Spleen (tissue), 11 donors: ENCODE results near the gene GADD45B. TPM values are rescaled to one million over a fixed set of nuclear protein-coding genes. Genes with fewer than 3 reads are reported as not detected.

ENCODE experiments used
- DNase-seq: peaks from one replicate; pipeline ENCODE4 v3.0.0-alpha.2; 2020
- H3K27ac ChIP-seq, 8 donors: fragments of 200-600 bp; sonication (generic) in 7 of 8; 1 replicate in 4 of 8; 2 replicates in 4 of 8; pipeline versions ENCODE4 v1.5.0 to v1.8.0; 2016 to 2021; ENCODE audit warnings: inconsistent platforms in 4 of 8, mild to moderate bottlenecking in 4 of 8, moderate library complexity in 1 of 8
- H3K27me3 ChIP-seq, 7 donors: fragments of 200-600 bp; sonication (generic) in 6 of 7; replicated peaks in 1 of 7; 1 replicate in 4 of 7; 2 replicates in 3 of 7; pipeline versions ENCODE4 v1.5.0 to v1.8.0; 2016 to 2021; ENCODE audit warnings: inconsistent platforms in 3 of 7, mild to moderate bottlenecking in 1 of 7
- H3K36me3 ChIP-seq, 6 donors: fragments of 200-600 bp; sonication (generic) in 5 of 6; 1 replicate in 4 of 6; 2 replicates in 2 of 6; pipeline versions ENCODE4 v1.5.0 to v1.8.0; 2016 to 2021; ENCODE audit warnings: inconsistent platforms in 2 of 6
- H3K4me1 ChIP-seq, 6 donors: fragments of 200-600 bp; sonication (generic) in 5 of 6; 1 replicate in 3 of 6; 2 replicates in 3 of 6; pipeline versions ENCODE4 v1.5.0 to v1.8.0; 2016 to 2021; ENCODE audit warnings: inconsistent platforms in 3 of 6
- H3K4me3 ChIP-seq, 8 donors: fragments of 200-600 bp; sonication (generic) in 7 of 8; 1 replicate in 4 of 8; 2 replicates in 4 of 8; pipeline versions ENCODE4 v1.5.0 to v1.8.0; 2016 to 2021; ENCODE audit warnings: inconsistent platforms in 4 of 8, mild to moderate bottlenecking in 4 of 8, moderate library complexity in 2 of 8
- H3K9me3 ChIP-seq, 8 donors: fragments of 200-600 bp; sonication (generic) in 7 of 8; 1 replicate in 4 of 8; 2 replicates in 4 of 8; pipeline versions ENCODE4 v1.5.0 to v1.8.0; 2016 to 2021; ENCODE audit warnings: inconsistent platforms in 4 of 8
- CTCF ChIP-seq, 11 experiments: fragments of 200-600 bp in 7 of 11; fragments of 450-650 bp in 4 of 11; sonication (generic) in 4 of 11; IDR thresholded peaks in 8 of 11; conservative IDR thresholded peaks in 3 of 11; 1 replicate in 7 of 11; 2 replicates in 4 of 11; pipeline versions ENCODE4 v1.4.0 to v1.8.0; 2016 to 2021; ENCODE audit warnings: antibody characterized with exemption in 11 of 11, inconsistent platforms in 4 of 11, mild to moderate bottlenecking in 1 of 11
- POLR2A ChIP-seq, 3 donors: fragments of 450-650 bp; IDR thresholded peaks; one replicate each; pipeline ENCODE4 v1.5.1; 2017; ENCODE audit warnings: antibody characterized with exemption in 3 of 3, mild to moderate bottlenecking in 1 of 3
- POLR2AphosphoS5 ChIP-seq, 3 donors: sonication (generic); formaldehyde crosslinking; IDR thresholded peaks; one replicate each; pipeline ENCODE4 v1.5.1; 2017; ENCODE audit warnings: antibody characterized with exemption in 3 of 3
- WGBS, 5 donors: extraction: QIAGEN DNeasy Blood & Tissue Kit in 3 of 5; methylation state at CpG; one replicate each; pipeline versions ENCODE4 v1.1.5 to v1.1.7; 2013 to 2018; 5-methylcytosine and 5-hydroxymethylcytosine counted together
- intact Hi-C: fragments of 100-400 bp; cut with DNase I; formaldehyde crosslinking; loops from one replicate; pipeline ENCODE4 v1.15.0; 2023; ENCODE audit warnings: low total_unique reads
- polyA plus RNA-seq, 3 donors: library from polyadenylated mRNA; stranded (reverse); fragments of 200-250 nt; gene quantifications; one replicate each; pipeline ENCODE4 v1.2.1, GENCODE V29; 2013
- total RNA-seq, 7 donors: library from RNA; depleted of rRNA in 3 of 7; stranded (reverse); fragments of >200 nt in 3 of 7; fragmentation: NEBNext Ultra II Directional in 4 of 7; extraction: Animal tissue kit (Norgen Biotek cat#: 25700) in 4 of 7; gene quantifications; one replicate each; pipeline versions ENCODE4 v1.1.0 to v1.2.1, GENCODE V29; 2016 to 2021
- donor health status: healthy with polysubstance abuse.
- donor health status: DM: no; HTN: no; CAD: no; lungs with moderate emphysema.
- donor health status: DM: no; HTN: no; CAD: no.
- donor health status: Bipolar disorder and iron deficiency.
- donor health status: healthy.
- donor health status: DM: no; HTN: no; CAD: no.
- donor health status: DM: yes; HTN: yes; CAD: no.

Gene GADD45B
- total and polyA plus RNA-seq, 10 donors, result 40.6 to 114 (median 75.8) TPM

- H3K27me3 ChIP-seq, result no peaks in the 10 kb centered on the region
- H3K9me3 ChIP-seq, result no peaks in the 10 kb centered on the region
- peaks cover 4 to 46% (median 24%) of the 10 kb centered on the region in 6 donors for H3K4me1 ChIP-seq
- TF ChIP-seq POLR2AphosphoS5 (IDR thresholded peaks at IDR 0.05) (no peak), POLR2A (IDR thresholded peaks at IDR 0.05) (no peak), CTCF (IDR thresholded peaks at IDR 0.05 in 8 of 11, conservative IDR thresholded peaks at IDR 0.05 in 3 of 11) (no peak)
- 60 to 67% (median 65%) methylated on average over 12 to 14 of the region's 14 CpGs for WGBS, 5 donors
- DNase-seq, result no peak
- peak overlapping the region in 4 of 8 donors; percentile 62 to 84 (median 76) for H3K27ac ChIP-seq
- H3K4me3 ChIP-seq, result peak overlapping the region in 7 of 8 donors; percentile 90 to 100 (median 98)
- H3K36me3 ChIP-seq, result peaks cover 0 to 16% (median 0%) of the 10 kb centered on the region in 6 donors
- intact Hi-C loops, result no loop called here
Observed at GRCh38 chr19:2454962-2455850, 20.7 kb upstream of the GADD45B start.

GRCh38 chr19:2455851-2456570 lies 19.9 kb upstream of the GADD45B start:
- H3K27me3 ChIP-seq, result no peaks in the 10 kb centered on the region
- peak; percentile 89 for DNase-seq
- 1 to 3% (median 1%) methylated on average over 16 to 62 of the region's 62 CpGs for WGBS, 5 donors
- TF ChIP-seq CTCF (IDR thresholded peaks at IDR 0.05 in 8 of 11, conservative IDR thresholded peaks at IDR 0.05 in 3 of 11) (no peak), POLR2AphosphoS5 (IDR thresholded peaks at IDR 0.05) (no peak), POLR2A (IDR thresholded peaks at IDR 0.05) (no peak)
- peak overlapping the region in 7 of 8 donors; percentile 9 to 84 (median 62) for H3K27ac ChIP-seq
- intact Hi-C loops, result no loop called here
- H3K4me1 ChIP-seq, result peaks cover 4 to 48% (median 25%) of the 10 kb centered on the region in 6 donors
- H3K36me3 ChIP-seq, result peaks cover 0 to 8% (median 0%) of the 10 kb centered on the region in 6 donors
- no peaks in the 10 kb centered on the region for H3K9me3 ChIP-seq
- H3K4me3 ChIP-seq, result peak overlapping the region; percentile 81 to 100 (median 96)

- H3K27ac ChIP-seq, result peak overlapping the region in 7 of 8 donors; percentile 65 to 84 (median 81)
- peaks cover 0 to 13% (median 0%) of the 10 kb centered on the region in 7 donors for H3K27me3 ChIP-seq
- peak overlapping the region in 6 of 8 donors; percentile 14 to 100 (median 98) for H3K4me3 ChIP-seq
- intact Hi-C loops, result no loop called here
- no peaks in the 10 kb centered on the region for H3K36me3 ChIP-seq
- peaks cover 14 to 63% (median 38%) of the 10 kb centered on the region in 6 donors for H3K4me1 ChIP-seq
- no peaks in the 10 kb centered on the region for H3K9me3 ChIP-seq
- WGBS, 5 donors, result 84 to 92% (median 88%) methylated on average over 8 of the region's 8 CpGs
- TF ChIP-seq POLR2AphosphoS5 (IDR thresholded peaks at IDR 0.05) (no peak), CTCF (IDR thresholded peaks at IDR 0.05 in 8 of 11, conservative IDR thresholded peaks at IDR 0.05 in 3 of 11) (no peak), POLR2A (IDR thresholded peaks at IDR 0.05) (no peak)
- DNase-seq, result no peak
Observed at GRCh38 chr19:2457394-2458037, 18.4 kb upstream of the GADD45B start.
